C4-2B (cell line): ENCODE data around the gene SOX30.

Experiments
- H3K27ac ChIP-seq: fragments of 450-650 bp; 2 replicates; pipeline ENCODE4 v1.5.1; 2017
- CTCF ChIP-seq: fragments of 450-650 bp; conservative IDR thresholded peaks from 2 replicates; pipeline ENCODE4 v1.5.1; 2017; ENCODE audit warnings: mild to moderate bottlenecking
- ZFX ChIP-seq: fragments of 450-650 bp; IDR thresholded peaks from 2 replicates; pipeline ENCODE4 v1.6.1; 2017

SOX30 gene

GRCh38 chr5:157651623-157652376, 438 bp downstream of the SOX30 start:
- TF ChIP-seq ZFX (no peak), CTCF (no peak)
- no peak overlapping the region for H3K27ac ChIP-seq

GRCh38 chr5:157650991-157651611, 1.1 kb downstream of the SOX30 start:
- TF ChIP-seq CTCF, result no peak
- no peak for TF ChIP-seq ZFX
- no peak overlapping the region for H3K27ac ChIP-seq

GRCh38 chr5:157649101-157649500, 3.1 kb downstream of the SOX30 start:
- TF ChIP-seq ZFX (no peak), CTCF (no peak)
- H3K27ac ChIP-seq, result no peak overlapping the region

- TF ChIP-seq ZFX (no peak), CTCF (no peak)
These were observed 3.8 kb downstream of the SOX30 start for GRCh38 chr5:157648275-157648990.

GRCh38 chr5:157640406-157641066, 11.7 kb downstream of the SOX30 start:
- TF ChIP-seq CTCF (no peak), ZFX (no peak)
- H3K27ac ChIP-seq, result no peak overlapping the region

More at GRCh38 chr5:157648275-157648990, 3.8 kb downstream of the SOX30 start:
- H3K27ac ChIP-seq, result no peak overlapping the region

GRCh38 chr5:157630341-157630740, 21.9 kb downstream of the SOX30 start:
- no peak overlapping the region for H3K27ac ChIP-seq
- TF ChIP-seq CTCF (no peak), ZFX (no peak)

- no peak overlapping the region for H3K27ac ChIP-seq
- TF ChIP-seq CTCF, result no peak
- TF ChIP-seq ZFX, result no peak
These were observed 25.4 kb downstream of the SOX30 start for GRCh38 chr5:157626831-157627230.
